A673 (cell line): ENCODE data around the gene TEX38.

Experiments used
- EZH2 ChIP-seq: fragments of 200-600 bp; sonication (generic); IDR thresholded peaks from 2 replicates; pipeline ENCODE4 v1.6.1; 2017; ENCODE audit warnings: borderline replicate concordance, low read depth, mild to moderate bottlenecking, mixed read lengths, antibody characterized with exemption, low read length; ENCODE audit not compliant: poor library complexity, severe bottlenecking
- TF ChIP-seq, protein P1 (sequence below): fragments of 300-800, 200-600 bp; sonication (generic); conservative IDR thresholded peaks from 2 replicates; pipeline ENCODE4 v1.5.1; 2017; ENCODE audit warnings: low read depth, mild to moderate bottlenecking, antibody characterized with exemption, low read length, moderate library complexity, mixed read lengths

DNA sequence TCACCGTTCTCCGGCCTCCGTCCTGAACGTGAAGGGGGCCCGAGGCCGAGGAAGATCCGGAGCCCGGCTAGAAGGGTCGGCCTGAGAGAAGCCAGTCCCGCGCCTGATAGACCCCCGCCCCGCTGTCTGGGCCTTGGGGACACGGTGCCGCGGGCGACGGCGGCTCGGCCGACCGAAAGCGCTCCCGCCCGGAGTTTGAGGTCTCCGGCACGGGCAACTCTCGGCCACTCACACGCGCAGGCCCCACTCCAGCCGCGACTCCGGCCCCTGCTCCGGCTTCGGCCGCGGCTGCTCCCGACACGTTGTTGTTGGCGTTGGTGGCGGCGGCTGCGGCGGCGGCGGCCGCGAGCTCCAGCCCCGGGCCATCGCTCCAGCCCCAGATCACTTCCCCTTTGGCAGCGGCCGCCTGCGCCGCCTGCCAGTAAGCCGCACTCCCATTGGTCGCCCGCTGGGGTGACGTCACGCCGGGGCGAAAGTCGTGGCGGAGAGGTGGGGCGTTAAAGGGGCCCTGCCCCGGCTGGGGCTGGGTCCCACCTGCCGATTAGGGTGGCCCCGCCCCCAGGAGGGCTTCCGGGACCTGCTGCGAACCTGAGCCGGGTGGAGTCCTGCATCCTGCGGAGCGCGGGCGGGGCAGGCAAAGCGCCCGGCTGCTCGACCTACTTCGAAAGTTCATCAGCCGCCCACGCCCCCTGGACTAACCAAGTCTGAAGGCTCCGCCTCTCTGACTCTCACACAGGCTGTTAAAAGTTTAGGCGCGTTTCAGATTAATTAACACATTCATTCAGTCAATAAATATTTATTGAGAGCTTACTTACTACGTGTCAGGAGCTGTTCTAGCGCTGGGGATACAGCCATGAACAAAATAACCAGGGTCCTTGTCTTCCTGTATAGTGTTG is 47.3 kb downstream of the TEX38 start, which contains the start of gene EFCAB14:
- TF ChIP-seq, protein P1, sequence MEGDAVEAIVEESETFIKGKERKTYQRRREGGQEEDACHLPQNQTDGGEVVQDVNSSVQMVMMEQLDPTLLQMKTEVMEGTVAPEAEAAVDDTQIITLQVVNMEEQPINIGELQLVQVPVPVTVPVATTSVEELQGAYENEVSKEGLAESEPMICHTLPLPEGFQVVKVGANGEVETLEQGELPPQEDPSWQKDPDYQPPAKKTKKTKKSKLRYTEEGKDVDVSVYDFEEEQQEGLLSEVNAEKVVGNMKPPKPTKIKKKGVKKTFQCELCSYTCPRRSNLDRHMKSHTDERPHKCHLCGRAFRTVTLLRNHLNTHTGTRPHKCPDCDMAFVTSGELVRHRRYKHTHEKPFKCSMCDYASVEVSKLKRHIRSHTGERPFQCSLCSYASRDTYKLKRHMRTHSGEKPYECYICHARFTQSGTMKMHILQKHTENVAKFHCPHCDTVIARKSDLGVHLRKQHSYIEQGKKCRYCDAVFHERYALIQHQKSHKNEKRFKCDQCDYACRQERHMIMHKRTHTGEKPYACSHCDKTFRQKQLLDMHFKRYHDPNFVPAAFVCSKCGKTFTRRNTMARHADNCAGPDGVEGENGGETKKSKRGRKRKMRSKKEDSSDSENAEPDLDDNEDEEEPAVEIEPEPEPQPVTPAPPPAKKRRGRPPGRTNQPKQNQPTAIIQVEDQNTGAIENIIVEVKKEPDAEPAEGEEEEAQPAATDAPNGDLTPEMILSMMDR, result no peak
- TF ChIP-seq EZH2, result no peak
